OCI-LY7 (cell line): ENCODE results near the gene ARHGAP42. TPM values are rescaled to one million over a fixed set of nuclear protein-coding genes. Genes with fewer than 3 reads are reported as not detected.

ENCODE experiments used
- BruUV-seq: library from RNA; stranded (reverse); fragments of 400-500 nt; replicated peaks from 2 replicates; lab custom pipeline; 2021; lab: Mats Ljungman, UMichigan
- CTCF ChIA-PET: fragments of 300-600 bp; sonication (Branson Sonifier 250); formaldehyde crosslinking; loops from one replicate; lab custom pipeline; 2022; ENCODE audit warnings: antibody characterized with exemption; ENCODE audit not compliant: unreplicated experiment; lab: Charles Lee
- POLR2A ChIA-PET: fragments of 300-600 bp; sonication (Branson Sonifier 250); formaldehyde crosslinking; loops from one replicate; lab custom pipeline; 2022; ENCODE audit warnings: antibody characterized with exemption; lab: Charles Lee
- DNase-seq: peaks from one replicate; pipeline ENCODE4 v3.0.0-alpha.2; 2015; ENCODE audit warnings: low spot score
- H2AFZ ChIP-seq: fragments of 200-600 bp; sonication (generic), shearing (Covaris generic); 2 replicates; pipeline ENCODE4 v1.6.1; 2014; ENCODE audit warnings: mild to moderate bottlenecking, antibody characterized with exemption, low read length, moderate library complexity
- H3K27ac ChIP-seq: fragments of 200-600 bp; sonication (generic); 2 replicates; pipeline ENCODE4 v1.5.1; 2014; ENCODE audit warnings: mixed run types, low read depth, mild to moderate bottlenecking, moderate library complexity, low read length, inconsistent platforms; ENCODE audit not compliant: poor library complexity, severe bottlenecking
- H3K36me3 ChIP-seq: fragments of 200-600 bp; sonication (generic); 2 replicates; pipeline ENCODE4 v1.6.1; 2014; ENCODE audit warnings: mild to moderate bottlenecking, antibody characterized with exemption, low read length, moderate library complexity, mixed read lengths; ENCODE audit not compliant: insufficient read depth
- H3K4me1 ChIP-seq: fragments of 200-600 bp; sonication (generic); 2 replicates; pipeline ENCODE4 v1.5.1; 2014; ENCODE audit warnings: mild to moderate bottlenecking, low read length; ENCODE audit not compliant: insufficient read depth, poor library complexity, severe bottlenecking
- H3K4me2 ChIP-seq: fragments of 200-600 bp; sonication (generic); 2 replicates; pipeline ENCODE4 v1.6.1; 2014; ENCODE audit warnings: mild to moderate bottlenecking, low read length
- H3K4me3 ChIP-seq: fragments of 200-600 bp; sonication (generic); 2 replicates; pipeline ENCODE4 v1.5.1; 2014; ENCODE audit warnings: mild to moderate bottlenecking, low read depth, low read length; ENCODE audit not compliant: poor library complexity, severe bottlenecking
- H3K79me2 ChIP-seq: fragments of 200-600 bp; sonication (generic); 2 replicates; pipeline ENCODE4 v1.6.1; 2016; ENCODE audit warnings: low read depth, mild to moderate bottlenecking, low read length, moderate library complexity, mixed read lengths; ENCODE audit not compliant: insufficient read depth
- H3K9me2 ChIP-seq: fragments of 200-600 bp; sonication (generic); 2 replicates; pipeline ENCODE4 v1.6.1; 2016; ENCODE audit warnings: mild to moderate bottlenecking, low read length, mixed read lengths; ENCODE audit not compliant: insufficient read depth
- H3K9me3 ChIP-seq: fragments of 200-600 bp; sonication (generic); 2 replicates; pipeline ENCODE4 v1.6.1; 2014; ENCODE audit warnings: mild to moderate bottlenecking, mixed run types, low read length, mixed read lengths
- H4K20me1 ChIP-seq: fragments of 200-600 bp; sonication (generic); 2 replicates; pipeline ENCODE4 v1.6.1; 2014; ENCODE audit warnings: mild to moderate bottlenecking, antibody characterized with exemption, low read length, moderate library complexity, mixed read lengths; ENCODE audit not compliant: insufficient read depth
- EZH2phosphoT487 ChIP-seq: fragments of 200-600 bp; sonication (generic); IDR thresholded peaks from 2 replicates; pipeline ENCODE4 v1.6.1; 2018; ENCODE audit warnings: low read depth, borderline replicate concordance, mild to moderate bottlenecking, mixed run types, antibody characterized with exemption, low read length, moderate library complexity, mixed read lengths
- intact Hi-C: fragments of 100-400 bp; cut with micrococcal nuclease; formaldehyde crosslinking; loops from one replicate; pipeline ENCODE4 v1.10.0; 2022; ENCODE audit not compliant: unreplicated experiment
- total RNA-seq, 2 experiments: library from RNA; depleted of rRNA in 1 of 2; stranded (reverse); fragments of >200 nt in 1 of 2; shearing (Covaris generic) in 1 of 2; gene quantifications; 2 replicates each; pipeline ENCODE4 v1.2.3, GENCODE V29; 2014 to 2022
- TF ChIP-seq, protein P1 (sequence below): fragments of 200-600 bp; sonication (generic); conservative IDR thresholded peaks from 2 replicates; pipeline ENCODE4 v1.5.1; 2014; ENCODE audit warnings: mild to moderate bottlenecking, antibody characterized with exemption, low read length, moderate library complexity, mixed read lengths

ARHGAP42 gene
- total RNA-seq, 2 experiments from 2014 or later, result not detected

DNA sequence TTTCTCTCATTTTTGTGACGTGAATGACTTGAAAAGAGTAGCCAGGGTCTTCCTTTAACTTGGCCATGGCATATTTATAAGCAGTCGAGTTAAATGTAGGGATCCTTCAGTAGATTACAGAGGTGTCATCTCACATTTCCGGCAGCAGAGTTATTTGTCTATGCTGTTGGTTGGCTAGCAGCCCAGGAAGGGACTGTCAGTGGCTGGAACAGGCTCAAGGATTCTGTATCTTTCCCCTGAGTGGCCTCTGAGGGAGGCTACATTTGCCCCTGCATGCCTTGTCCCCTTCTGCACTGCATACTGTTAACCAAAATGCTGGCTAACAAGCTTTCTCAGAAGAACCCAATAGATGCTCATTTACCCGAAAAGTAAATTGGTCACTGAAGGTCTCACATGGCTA lies 254.9 kb downstream of the ARHGAP42 start:
- H3K36me3 ChIP-seq, result no peaks in the 10 kb centered on the region
- no TSS peak for BruUV-seq
- H2AFZ ChIP-seq, result no peak overlapping the region
- H3K79me2 ChIP-seq, result no peaks in the 10 kb centered on the region
- ChIA-PET POLR2A (no interaction called here), CTCF (no interaction called here)
- intact Hi-C loops, result no loop called here
- TF ChIP-seq, protein P1, sequence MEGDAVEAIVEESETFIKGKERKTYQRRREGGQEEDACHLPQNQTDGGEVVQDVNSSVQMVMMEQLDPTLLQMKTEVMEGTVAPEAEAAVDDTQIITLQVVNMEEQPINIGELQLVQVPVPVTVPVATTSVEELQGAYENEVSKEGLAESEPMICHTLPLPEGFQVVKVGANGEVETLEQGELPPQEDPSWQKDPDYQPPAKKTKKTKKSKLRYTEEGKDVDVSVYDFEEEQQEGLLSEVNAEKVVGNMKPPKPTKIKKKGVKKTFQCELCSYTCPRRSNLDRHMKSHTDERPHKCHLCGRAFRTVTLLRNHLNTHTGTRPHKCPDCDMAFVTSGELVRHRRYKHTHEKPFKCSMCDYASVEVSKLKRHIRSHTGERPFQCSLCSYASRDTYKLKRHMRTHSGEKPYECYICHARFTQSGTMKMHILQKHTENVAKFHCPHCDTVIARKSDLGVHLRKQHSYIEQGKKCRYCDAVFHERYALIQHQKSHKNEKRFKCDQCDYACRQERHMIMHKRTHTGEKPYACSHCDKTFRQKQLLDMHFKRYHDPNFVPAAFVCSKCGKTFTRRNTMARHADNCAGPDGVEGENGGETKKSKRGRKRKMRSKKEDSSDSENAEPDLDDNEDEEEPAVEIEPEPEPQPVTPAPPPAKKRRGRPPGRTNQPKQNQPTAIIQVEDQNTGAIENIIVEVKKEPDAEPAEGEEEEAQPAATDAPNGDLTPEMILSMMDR, result no peak
- no peak for TF ChIP-seq EZH2phosphoT487
- DNase-seq, result no peak
- no peaks in the 10 kb centered on the region for H3K9me2 ChIP-seq
- no peak overlapping the region for H3K4me3 ChIP-seq
- H4K20me1 ChIP-seq, result no peaks in the 10 kb centered on the region
- H3K27ac ChIP-seq, result no peak overlapping the region
- no peaks in the 10 kb centered on the region for H3K9me3 ChIP-seq
- H3K4me1 ChIP-seq, result no peaks in the 10 kb centered on the region
- no peak overlapping the region for H3K4me2 ChIP-seq

DNA sequence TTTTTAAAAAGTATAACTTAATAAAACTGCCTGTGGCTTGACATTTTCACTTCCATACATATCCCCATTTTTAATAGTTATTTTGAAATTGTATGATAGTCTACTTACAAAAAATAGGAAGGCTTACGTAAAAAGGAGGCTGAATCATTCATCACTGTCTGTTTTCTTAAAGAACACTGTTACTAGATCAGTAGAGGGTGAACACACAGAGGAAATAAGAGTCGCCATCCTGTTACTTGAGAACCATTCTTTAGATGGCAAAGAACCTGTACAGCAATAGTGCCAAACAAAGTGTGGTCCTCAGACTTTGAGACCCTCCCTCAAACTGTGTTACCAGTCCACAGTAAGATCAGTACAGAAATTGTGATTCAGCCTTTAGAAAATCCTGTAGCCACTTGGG lies 261.8 kb downstream of the ARHGAP42 start:
- intact Hi-C loops, result no loop called here
- no peak for DNase-seq
- Histone ChIP-seq H3K36me3 (no peaks in the 10 kb centered on the region), H2AFZ (no peak overlapping the region), H3K4me1 (no peaks in the 10 kb centered on the region), H3K27ac (no peak overlapping the region), H3K4me2 (no peak overlapping the region), H3K4me3 (no peak overlapping the region), H3K9me2 (no peaks in the 10 kb centered on the region), H3K79me2 (no peaks in the 10 kb centered on the region), H3K9me3 (no peaks in the 10 kb centered on the region), H4K20me1 (no peaks in the 10 kb centered on the region)
- ChIA-PET POLR2A (no interaction called here), CTCF (no interaction called here)
- TF ChIP-seq, protein P1, result no peak
- no peak for TF ChIP-seq EZH2phosphoT487
- no TSS peak for BruUV-seq

DNA sequence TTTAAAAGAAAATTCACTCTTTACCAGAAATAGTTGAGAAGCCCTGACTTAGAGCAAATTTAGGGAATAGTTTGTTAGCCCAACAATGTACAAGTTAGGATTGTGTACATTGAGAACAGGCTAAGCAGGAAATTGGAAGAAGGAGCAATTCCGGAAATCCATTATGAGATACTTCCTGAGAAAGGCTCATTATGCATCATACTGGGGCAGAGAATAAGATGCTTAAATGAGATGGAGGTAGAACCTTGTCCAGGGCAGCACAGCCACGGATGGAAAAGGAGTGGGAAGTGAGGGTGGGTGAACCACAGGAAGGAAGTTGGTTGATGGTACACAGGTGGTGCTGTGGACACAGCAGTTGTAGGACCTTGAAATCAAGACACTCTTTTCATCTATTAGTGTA lies 262.4 kb downstream of the ARHGAP42 start:
- Histone ChIP-seq H3K79me2 (no peaks in the 10 kb centered on the region), H3K27ac (no peak overlapping the region), H3K9me3 (no peaks in the 10 kb centered on the region), H3K4me2 (no peak overlapping the region), H3K9me2 (no peaks in the 10 kb centered on the region), H3K36me3 (no peaks in the 10 kb centered on the region), H4K20me1 (no peaks in the 10 kb centered on the region), H3K4me3 (no peak overlapping the region), H2AFZ (no peak overlapping the region), H3K4me1 (no peaks in the 10 kb centered on the region)
- ChIA-PET POLR2A (no interaction called here), CTCF (no interaction called here)
- no TSS peak for BruUV-seq
- TF ChIP-seq, protein P1, result no peak
- no peak for TF ChIP-seq EZH2phosphoT487
- intact Hi-C loops, result no loop called here
- DNase-seq, result no peak
